Smooth muscle cell (in vitro differentiated cells): Measurements from ENCODE around the gene GLT1D1. TPM values are rescaled to one million over a fixed set of nuclear protein-coding genes. Genes with fewer than 3 reads are reported as not detected.

Experiments used
- DNase-seq: peaks from one replicate; lab custom pipeline; 2025; ENCODE audit not compliant: unreplicated experiment; lab: John Stamatoyannopoulos, UW
- H2AFZ ChIP-seq: fragments of 200-600 bp; sonication (generic); 2 replicates; pipeline ENCODE4 v1.6.0; 2016; ENCODE audit warnings: antibody characterized with exemption, low read depth, mild to moderate bottlenecking
- H3F3A ChIP-seq: fragments of 200-600 bp; sonication (generic); 2 replicates; pipeline ENCODE4 v1.6.0; 2017; ENCODE audit warnings: antibody characterized with exemption, low read depth
- H3K27ac ChIP-seq: fragments of 200-600 bp; sonication (generic); 2 replicates; pipeline ENCODE4 v1.5.1; 2016; ENCODE audit warnings: low read depth, mild to moderate bottlenecking
- H3K27me3 ChIP-seq: fragments of 200-600 bp; sonication (generic); 2 replicates; pipeline ENCODE4 v1.6.1; 2016; ENCODE audit warnings: low read depth, mild to moderate bottlenecking
- H3K36me3 ChIP-seq: fragments of 200-600 bp; sonication (generic); 2 replicates; pipeline ENCODE4 v1.5.1; 2016; ENCODE audit warnings: low read depth
- H3K4me1 ChIP-seq: fragments of 200-600 bp; sonication (generic); 2 replicates; pipeline ENCODE4 v1.5.1; 2016; ENCODE audit warnings: low read depth
- H3K4me2 ChIP-seq: fragments of 200-600 bp; sonication (generic); 2 replicates; pipeline ENCODE4 v1.6.0; 2016; ENCODE audit warnings: mild to moderate bottlenecking
- H3K4me3 ChIP-seq: fragments of 200-600 bp; sonication (generic); 2 replicates; pipeline ENCODE4 v1.5.1; 2016; ENCODE audit warnings: mild to moderate bottlenecking
- H3K79me2 ChIP-seq: fragments of 200-600 bp; sonication (generic); 2 replicates; pipeline ENCODE4 v1.6.0; 2016; ENCODE audit warnings: low read depth, mild to moderate bottlenecking
- H3K9ac ChIP-seq: fragments of 200-600 bp; sonication (generic); 2 replicates; pipeline ENCODE4 v1.6.0; 2016; ENCODE audit warnings: low read depth
- H3K9me3 ChIP-seq: fragments of 200-600 bp; sonication (generic); replicated peaks from 2 replicates; pipeline ENCODE4 v1.5.1; 2016; ENCODE audit warnings: low read depth
- H4K20me1 ChIP-seq: fragments of 200-600 bp; sonication (generic); 2 replicates; pipeline ENCODE4 v1.6.0; 2016; ENCODE audit warnings: low read depth
- CTCF ChIP-seq: fragments of 200-600 bp; sonication (generic); IDR thresholded peaks from 2 replicates; pipeline ENCODE4 v1.5.1; 2017; ENCODE audit warnings: borderline replicate concordance, mild to moderate bottlenecking, antibody characterized with exemption; ENCODE audit not compliant: insufficient read depth, poor library complexity, severe bottlenecking
- WGBS: methylation state at CpG from one replicate; pipeline ENCODE4 v1.1.7; 2016; ENCODE audit warnings: low lambda C conversion rate; 5-methylcytosine and 5-hydroxymethylcytosine counted together
- polyA plus RNA-seq: library from polyadenylated mRNA; unstranded; fragments of >200 nt; fragmentation: Nextera tagmentation; extraction: Ambion mirVana; gene quantifications from 2 replicates; pipeline ENCODE4 v1.2.1, GENCODE V29; 2016
- total RNA-seq: library from RNA; depleted of rRNA; stranded (reverse); fragments of >200 nt; gene quantifications from 2 replicates; pipeline ENCODE4 v1.2.3, GENCODE V29; 2014

Gene GLT1D1
- total and polyA plus RNA-seq, 2 experiments from 2014 or later, result 0.07 to 0.18 TPM

- Histone ChIP-seq H3K4me1 (peaks cover 13% of the 10 kb centered on the region), H3K27ac (no peak overlapping the region), H3K79me2 (peaks cover 31% of the 10 kb centered on the region), H3K36me3 (peaks cover 20% of the 10 kb centered on the region), H3K4me2 (no peak overlapping the region), H3K4me3 (no peak overlapping the region), H3K27me3 (no peaks in the 10 kb centered on the region), H3K9ac (no peak overlapping the region), H2AFZ (no peak overlapping the region), H3K9me3 (no peaks in the 10 kb centered on the region), H3F3A (no peaks in the 10 kb centered on the region), H4K20me1 (peaks cover 73% of the 10 kb centered on the region)
- TF ChIP-seq CTCF, result no peak
- DNase-seq, result no peak
- 100% methylated on average over 6 of the region's 9 CpGs for WGBS
Measured at GRCh38 chr12:128806573-128806972, 46.7 kb upstream of the GLT1D1 start.

GRCh38 chr12:128807161-128807724 lies 46.0 kb upstream of the GLT1D1 start:
- Histone ChIP-seq H4K20me1 (peaks cover 73% of the 10 kb centered on the region), H3K9me3 (no peaks in the 10 kb centered on the region), H3K79me2 (peaks cover 37% of the 10 kb centered on the region), H3F3A (no peaks in the 10 kb centered on the region), H3K9ac (no peak overlapping the region), H3K4me1 (peaks cover 10% of the 10 kb centered on the region), H3K4me3 (no peak overlapping the region), H3K4me2 (no peak overlapping the region), H3K36me3 (peaks cover 20% of the 10 kb centered on the region), H2AFZ (no peak overlapping the region), H3K27ac (no peak overlapping the region), H3K27me3 (no peaks in the 10 kb centered on the region)
- TF ChIP-seq CTCF, result no peak
- DNase-seq, result no peak
- WGBS, result 97% methylated on average over 14 of the region's 14 CpGs

GRCh38 chr12:128808651-128809050 lies 44.6 kb upstream of the GLT1D1 start:
- H3K4me3 ChIP-seq, result no peak overlapping the region
- WGBS, result 93% methylated on average over 12 of the region's 12 CpGs

More at GRCh38 chr12:128808651-128809050, 44.6 kb upstream of the GLT1D1 start:
- H3K27ac ChIP-seq, result no peak overlapping the region
- H3K4me2 ChIP-seq, result no peak overlapping the region
- peaks cover 36% of the 10 kb centered on the region for H3K79me2 ChIP-seq
- DNase-seq, result no peak
- no peaks in the 10 kb centered on the region for H3K27me3 ChIP-seq
- H4K20me1 ChIP-seq, result peaks cover 72% of the 10 kb centered on the region
- no peaks in the 10 kb centered on the region for H3F3A ChIP-seq
- no peak for TF ChIP-seq CTCF
- H2AFZ ChIP-seq, result no peak overlapping the region
- no peaks in the 10 kb centered on the region for H3K9me3 ChIP-seq
- no peak overlapping the region for H3K9ac ChIP-seq
- H3K36me3 ChIP-seq, result peaks cover 20% of the 10 kb centered on the region
- peaks cover 10% of the 10 kb centered on the region for H3K4me1 ChIP-seq
